Measurements from ENCODE around the gene JAK1.

JAK1 gene

GRCh38 chr1:64892576-64893573, 73.5 kb downstream of the JAK1 start:
- TF ChIP-seq CTCF (conservative IDR thresholded peaks at IDR 0.05; ENCODE audit: low read length): no peak
- DNase-seq (ENCODE audit: low read depth): no peak
- no peak overlapping the region for H3K4me3 ChIP-seq (ENCODE audit: low read length)

DNA sequence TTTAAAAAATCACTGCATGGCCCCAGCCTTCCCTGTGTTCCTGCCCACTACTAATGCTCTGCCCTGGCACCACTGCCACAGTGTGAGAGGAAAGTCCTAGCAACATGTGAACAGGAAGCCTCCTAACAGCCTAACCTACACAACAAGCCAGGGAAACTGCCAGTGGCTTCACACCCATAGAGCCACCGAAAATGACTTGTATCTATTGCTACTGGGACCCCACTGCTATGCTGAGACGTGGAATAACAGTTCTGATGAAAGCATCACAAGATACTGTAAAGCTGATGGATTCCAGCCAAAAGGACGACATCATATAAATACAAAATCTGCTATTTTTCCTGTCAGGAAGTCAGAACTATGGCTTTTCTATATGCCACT, 74.9 kb downstream of the JAK1 start:
- H3K4me3 ChIP-seq (ENCODE audit: low read length): no peak overlapping the region
- DNase-seq (ENCODE audit: low read depth): no peak
- no peak for TF ChIP-seq CTCF (conservative IDR thresholded peaks at IDR 0.05; ENCODE audit: low read length)

DNA sequence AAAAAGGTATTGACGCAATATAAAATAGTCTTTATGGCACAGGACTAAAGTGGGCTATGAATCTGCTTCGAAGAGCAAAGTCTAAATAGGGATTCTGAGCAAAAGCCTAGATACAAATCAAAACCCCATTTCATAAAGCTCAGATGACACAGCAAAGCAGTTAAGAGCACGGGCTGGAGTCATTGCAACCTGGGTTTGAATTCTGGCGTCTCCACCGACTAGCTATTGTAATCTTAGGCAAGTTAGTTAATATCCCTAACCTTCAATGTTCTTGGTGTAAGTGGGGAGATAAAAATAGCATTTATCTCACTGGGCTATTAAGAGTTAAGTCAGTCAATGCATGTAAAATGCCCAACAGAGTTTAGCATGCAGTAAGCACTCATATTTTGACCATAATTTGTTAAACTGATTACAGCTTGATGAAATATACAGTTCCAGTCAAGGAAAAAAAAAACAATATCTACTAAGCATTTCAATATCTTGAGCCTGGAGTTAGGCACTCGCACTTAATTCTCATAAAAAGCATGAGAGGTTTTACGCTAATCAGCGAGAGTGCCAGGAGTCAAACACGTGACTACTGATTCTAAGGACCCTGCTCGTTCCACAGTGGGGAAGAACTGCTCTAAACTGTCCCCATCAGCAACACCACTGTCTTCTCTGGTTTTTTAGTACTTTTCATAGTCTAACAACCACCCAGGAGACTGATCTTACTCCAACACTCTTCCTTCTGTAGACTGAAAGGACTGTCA, 75.5 kb downstream of the JAK1 start:
- DNase-seq (ENCODE audit: low read depth): no peak
- TF ChIP-seq CTCF (conservative IDR thresholded peaks at IDR 0.05; ENCODE audit: low read length): no peak
- no peak overlapping the region for H3K4me3 ChIP-seq (ENCODE audit: low read length)

- TF ChIP-seq CTCF (conservative IDR thresholded peaks at IDR 0.05; ENCODE audit: low read length): no peak
- no peak for DNase-seq (ENCODE audit: low read depth)
- no peak overlapping the region for H3K4me3 ChIP-seq (ENCODE audit: low read length)
These were observed 78.6 kb downstream of the JAK1 start for GRCh38 chr1:64887689-64888217.

GRCh38 chr1:64886877-64887276, 79.5 kb downstream of the JAK1 start:
- no peak overlapping the region for H3K4me3 ChIP-seq (ENCODE audit: low read length)
- no peak for DNase-seq (ENCODE audit: low read depth)
- no peak for TF ChIP-seq CTCF (conservative IDR thresholded peaks at IDR 0.05; ENCODE audit: low read length)

GRCh38 chr1:64885648-64886047, 80.7 kb downstream of the JAK1 start:
- no peak for TF ChIP-seq CTCF (conservative IDR thresholded peaks at IDR 0.05; ENCODE audit: low read length)
- DNase-seq (ENCODE audit: low read depth): no peak
- no peak overlapping the region for H3K4me3 ChIP-seq (ENCODE audit: low read length)

Data from AG10803 (cell line).